ENCODE measurements around the gene ZFP36L1. TPM values are rescaled to one million over a fixed set of nuclear protein-coding genes. Genes with fewer than 3 reads are reported as not detected.

Gene ZFP36L1
- total RNA-seq, 1 donor from 2014 or later, result 42.9 TPM

GRCh38 chr14:68816183-68816942 is 23.5 kb upstream of the ZFP36L1 start:
- Histone ChIP-seq H2AFZ (replicated peaks) (peak overlapping the region; percentile 87), H3K9ac (peak overlapping the region; percentile 34), H3K4me1 (peaks cover 39% of the 10 kb centered on the region), H4K20me1 (ENCODE audit: low read depth) (no peaks in the 10 kb centered on the region), H3K4me3 (peak overlapping the region; percentile 42), H3K4me2 (peak overlapping the region; percentile 76), H3K27ac (peak overlapping the region; percentile 65), H3K9me3 (ENCODE audit: low read depth) (no peaks in the 10 kb centered on the region), H3K27me3 (no peaks in the 10 kb centered on the region), H3K79me2 (ENCODE audit: low read depth) (no peaks in the 10 kb centered on the region), H3K36me3 (no peaks in the 10 kb centered on the region), H3F3A (ENCODE audit: low read depth) (peaks cover 43% of the 10 kb centered on the region)
- peaks cover 8% of the 10 kb centered on the region for H3K27me3 Mint-ChIP-seq (ENCODE audit: insufficient read depth, low read depth)
- H3K9me3 Mint-ChIP-seq, result no peaks in the 10 kb centered on the region
- TF ChIP-seq CTCF (IDR thresholded peaks at IDR 0.05) (peak; percentile 93), EZH2phosphoT487 (IDR thresholded peaks at IDR 0.05) (no peak), EZH2 (IDR thresholded peaks at IDR 0.05) (no peak)
- H3K27ac Mint-ChIP-seq, result peak overlapping the region; percentile 99
- no peaks in the 10 kb centered on the region for H3K36me3 Mint-ChIP-seq
- H3K4me1 Mint-ChIP-seq, result peaks cover 58% of the 10 kb centered on the region
- peak; percentile 95 for DNase-seq (ENCODE audit: low spot score)
- peak overlapping the region; percentile 72 for H3K4me3 Mint-ChIP-seq

GRCh38 chr14:68815298-68816182 is 22.7 kb upstream of the ZFP36L1 start:
- Histone ChIP-seq H3K9me3 (ENCODE audit: low read depth) (no peaks in the 10 kb centered on the region), H4K20me1 (ENCODE audit: low read depth) (no peaks in the 10 kb centered on the region), H3K9ac (no peak overlapping the region), H3K4me3 (no peak overlapping the region), H2AFZ (replicated peaks) (no peak overlapping the region), H3K36me3 (no peaks in the 10 kb centered on the region), H3K4me2 (peak overlapping the region; percentile 76), H3K4me1 (peaks cover 39% of the 10 kb centered on the region), H3F3A (ENCODE audit: low read depth) (peaks cover 43% of the 10 kb centered on the region), H3K79me2 (ENCODE audit: low read depth) (no peaks in the 10 kb centered on the region), H3K27me3 (no peaks in the 10 kb centered on the region), H3K27ac (peak overlapping the region; percentile 65)
- Mint-ChIP-seq H3K4me1 (peaks cover 58% of the 10 kb centered on the region), H3K27ac (peak overlapping the region; percentile 94), H3K9me3 (no peaks in the 10 kb centered on the region), H3K27me3 (ENCODE audit: insufficient read depth, low read depth) (peaks cover 9% of the 10 kb centered on the region), H3K36me3 (no peaks in the 10 kb centered on the region), H3K4me3 (peak overlapping the region; percentile 64)
- no peak for TF ChIP-seq CTCF (IDR thresholded peaks at IDR 0.05)
- TF ChIP-seq EZH2phosphoT487 (IDR thresholded peaks at IDR 0.05), result no peak
- TF ChIP-seq EZH2 (IDR thresholded peaks at IDR 0.05), result no peak
- no peak for DNase-seq (ENCODE audit: low spot score)

- H3K9ac ChIP-seq, result no peak overlapping the region
- DNase-seq (ENCODE audit: low spot score), result peak; percentile 58
- peaks cover 38% of the 10 kb centered on the region for H3K4me1 ChIP-seq
These were observed 21.9 kb upstream of the ZFP36L1 start for GRCh38 chr14:68814539-68815297.

More at GRCh38 chr14:68814539-68815297, 21.9 kb upstream of the ZFP36L1 start:
- Histone ChIP-seq H3K4me2 (peak overlapping the region; percentile 76), H3K79me2 (ENCODE audit: low read depth) (no peaks in the 10 kb centered on the region), H3K27ac (no peak overlapping the region), H3K9me3 (ENCODE audit: low read depth) (no peaks in the 10 kb centered on the region), H3F3A (ENCODE audit: low read depth) (peaks cover 37% of the 10 kb centered on the region), H2AFZ (replicated peaks) (peak overlapping the region; percentile 4), H3K27me3 (no peaks in the 10 kb centered on the region), H3K36me3 (no peaks in the 10 kb centered on the region), H4K20me1 (ENCODE audit: low read depth) (no peaks in the 10 kb centered on the region), H3K4me3 (peak overlapping the region; percentile 3)
- Mint-ChIP-seq H3K27ac (peak overlapping the region; percentile 94), H3K4me1 (peaks cover 52% of the 10 kb centered on the region), H3K36me3 (no peaks in the 10 kb centered on the region), H3K9me3 (peaks cover 2% of the 10 kb centered on the region), H3K4me3 (peak overlapping the region; percentile 70), H3K27me3 (ENCODE audit: insufficient read depth, low read depth) (peaks cover 9% of the 10 kb centered on the region)
- no peak for TF ChIP-seq CTCF (IDR thresholded peaks at IDR 0.05)
- no peak for TF ChIP-seq EZH2phosphoT487 (IDR thresholded peaks at IDR 0.05)
- TF ChIP-seq EZH2 (IDR thresholded peaks at IDR 0.05), result no peak
